HG03159 (cell line): ENCODE measurements around the gene NCOA1.

Source experiments
- ATAC-seq: cut with Tn5 transposase; IDR thresholded peaks from one replicate; pipeline ENCODE4 v1.9.1; 2021; ENCODE audit warnings: mild to moderate bottlenecking, moderate library complexity; ENCODE audit not compliant: unreplicated experiment

The NCOA1 gene

DNA sequence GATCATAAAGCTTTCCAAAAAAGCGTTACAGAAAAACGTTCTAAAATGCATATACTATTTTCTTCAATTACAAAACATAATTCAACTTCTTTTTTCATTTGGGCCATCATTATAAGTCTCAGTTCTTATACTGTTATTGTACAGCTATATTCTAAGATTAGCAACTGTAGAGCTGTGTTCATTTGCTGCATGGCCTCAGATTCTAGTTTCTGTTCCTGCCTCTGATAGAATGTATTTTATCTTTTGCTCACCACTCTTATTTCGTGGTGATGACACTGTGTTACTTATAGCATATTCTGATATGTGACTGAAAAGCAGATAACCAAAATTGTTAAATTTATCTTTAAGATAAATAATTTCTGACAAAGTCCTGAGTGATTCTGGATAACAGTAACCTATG is 234.9 kb downstream of the NCOA1 start:
- no peak for ATAC-seq

DNA sequence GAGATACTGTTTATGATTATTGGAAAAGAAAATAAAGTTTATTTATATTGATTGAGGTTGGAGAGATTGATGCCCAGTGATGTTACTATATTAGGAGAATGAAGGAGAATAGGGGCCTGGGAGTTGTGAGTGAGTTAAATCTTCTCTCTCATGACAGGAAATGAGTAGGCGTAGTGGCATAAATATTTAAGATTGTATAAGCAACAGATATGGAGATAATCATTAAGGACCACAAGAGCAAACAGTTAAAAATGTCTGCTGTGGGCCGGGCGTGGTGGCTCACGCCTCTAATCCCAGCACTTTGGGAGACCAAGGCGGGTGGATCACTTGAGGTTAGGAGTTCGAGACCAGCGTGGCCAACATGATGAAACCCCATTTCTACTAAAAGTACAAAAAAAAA is 239.4 kb downstream of the NCOA1 start:
- ATAC-seq = no peak

DNA sequence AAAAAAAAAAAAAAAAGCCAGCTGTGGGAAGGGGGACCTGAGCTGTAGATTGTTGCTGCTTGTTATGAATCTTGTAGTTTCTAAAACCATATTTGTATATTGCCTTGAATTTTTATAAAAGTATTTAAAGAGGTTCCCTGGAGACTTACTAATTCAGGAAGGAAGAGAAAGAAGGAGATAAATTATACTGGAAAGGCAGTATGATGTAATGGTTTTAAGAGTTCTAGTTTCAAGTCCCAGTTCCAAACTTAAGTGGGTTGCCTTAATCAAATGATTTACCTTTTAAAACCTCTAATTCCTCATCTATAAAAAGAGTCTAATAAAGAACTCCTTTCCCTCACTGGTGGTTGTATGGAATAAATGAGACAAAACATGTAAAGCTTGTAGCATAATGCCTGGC is 240.0 kb downstream of the NCOA1 start:
- ATAC-seq = no peak

GRCh38 chr2:24731923-24732322 is 240.9 kb downstream of the NCOA1 start:
- ATAC-seq = no peak

GRCh38 chr2:24734741-24735140 is 243.7 kb downstream of the NCOA1 start:
- ATAC-seq = no peak

- ATAC-seq = no peak
Observed at GRCh38 chr2:24739354-24740025, 248.4 kb downstream of the NCOA1 start.

- no peak for ATAC-seq
Observed at GRCh38 chr2:24740142-24740541, 249.1 kb downstream of the NCOA1 start.

- no peak for ATAC-seq
Observed at GRCh38 chr2:24742730-24743129, 251.7 kb downstream of the NCOA1 start.

GRCh38 chr2:24743924-24744323 is 252.9 kb downstream of the NCOA1 start:
- no peak for ATAC-seq

DNA sequence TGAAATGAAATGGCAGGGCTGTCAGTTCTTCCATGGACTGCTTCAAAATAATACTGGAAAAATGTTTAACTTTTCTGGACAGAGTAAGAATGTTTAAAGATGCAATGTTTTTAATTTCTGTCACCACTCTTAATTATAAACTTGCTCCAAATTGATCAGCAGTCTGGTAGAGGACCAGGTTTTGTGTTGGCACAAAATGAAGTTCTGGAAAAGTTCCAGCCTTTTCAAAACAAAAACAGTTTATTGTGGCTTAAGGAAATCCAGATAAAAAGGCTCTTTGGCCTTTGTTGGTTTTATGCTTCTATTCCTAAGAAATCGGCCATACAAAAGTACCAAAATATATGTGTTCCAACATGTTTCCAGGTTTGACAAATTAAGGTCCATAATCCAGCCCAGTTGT is 253.3 kb downstream of the NCOA1 start:
- no peak for ATAC-seq

- ATAC-seq = no peak
Observed at GRCh38 chr2:24745825-24746224, 254.8 kb downstream of the NCOA1 start.

DNA sequence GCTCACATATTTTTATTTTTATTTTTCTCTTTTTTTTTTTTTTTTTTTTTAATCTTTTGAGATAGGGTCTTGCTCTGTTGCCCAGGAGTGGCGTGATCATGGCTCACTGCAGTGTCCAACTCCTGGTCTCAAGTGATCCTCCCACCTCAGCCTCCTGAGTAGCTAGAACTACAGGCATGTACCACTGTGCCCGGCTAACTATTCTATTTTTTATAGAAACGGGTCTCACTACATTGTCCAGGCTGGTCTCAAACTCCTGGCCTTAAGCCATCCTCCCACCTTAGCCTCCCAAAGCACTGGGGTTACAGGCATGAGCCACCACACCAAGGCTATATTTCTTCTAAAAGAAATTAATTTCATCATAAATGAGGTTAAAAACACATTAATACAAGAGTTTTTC is 256.2 kb downstream of the NCOA1 start:
- ATAC-seq = no peak

- ATAC-seq = no peak
Observed at GRCh38 chr2:24749069-24749691, 258.1 kb downstream of the NCOA1 start.

DNA sequence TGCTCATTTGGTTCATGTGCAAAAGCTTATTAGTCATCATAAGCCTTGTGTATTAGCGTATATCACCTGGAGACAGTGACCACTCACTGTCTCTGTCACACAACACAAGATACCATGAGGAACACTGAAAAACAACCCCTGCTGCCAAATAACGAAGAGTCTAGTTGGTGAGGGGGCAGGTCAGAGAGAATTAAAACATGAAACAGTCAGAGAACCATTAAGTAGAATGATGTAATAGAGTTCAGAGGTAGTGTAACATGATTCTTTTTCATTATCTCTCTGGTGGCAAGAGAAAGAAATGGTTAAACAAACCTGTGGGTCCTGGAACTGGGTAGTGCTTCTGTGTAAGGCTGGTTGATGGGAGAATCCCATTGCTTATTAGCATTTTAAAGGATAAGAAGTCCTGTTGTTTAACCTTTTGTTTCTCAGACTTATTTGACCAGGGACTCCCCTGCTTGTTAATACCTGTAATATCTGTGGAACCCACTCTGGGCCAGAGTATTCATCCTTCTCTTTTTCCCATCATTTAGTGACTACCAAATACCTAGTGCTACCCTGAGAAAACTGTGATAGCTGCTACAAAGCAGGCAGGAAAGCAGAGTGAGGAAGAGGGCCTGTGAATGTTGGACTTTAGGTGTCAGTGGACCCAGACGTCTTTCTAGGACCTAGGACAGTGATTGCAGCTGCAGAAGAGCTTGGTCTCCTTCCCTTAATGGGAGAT is 264.1 kb downstream of the NCOA1 start:
- ATAC-seq = no peak

GRCh38 chr2:24756789-24757188 is 265.7 kb downstream of the NCOA1 start:
- ATAC-seq = no peak

GRCh38 chr2:24761866-24762265 is 270.8 kb downstream of the NCOA1 start:
- no peak for ATAC-seq

- no peak for ATAC-seq
Observed at GRCh38 chr2:24762518-24762917, 271.5 kb downstream of the NCOA1 start.

GRCh38 chr2:24763843-24764242 is 272.8 kb downstream of the NCOA1 start:
- ATAC-seq = no peak

DNA sequence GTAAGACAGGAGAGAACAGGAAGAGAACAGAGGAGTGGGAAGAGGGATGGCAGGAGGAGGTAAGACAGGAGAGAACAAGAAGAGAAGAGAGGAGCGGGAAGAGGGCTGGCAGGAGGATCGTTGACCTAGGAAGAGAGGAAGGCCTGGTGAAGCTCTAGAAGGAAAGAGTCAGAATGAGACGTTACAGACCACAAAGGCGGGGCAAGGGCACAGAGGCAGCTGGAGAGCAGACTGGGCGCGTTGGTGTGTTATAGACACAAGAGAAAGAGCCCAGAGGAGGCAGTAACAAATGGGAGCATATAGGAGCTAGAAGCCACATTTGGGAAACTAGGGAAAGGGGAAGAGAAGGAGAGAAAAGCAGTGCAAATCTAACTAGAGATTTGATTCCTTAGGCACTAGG is 275.6 kb downstream of the NCOA1 start:
- ATAC-seq = no peak

DNA sequence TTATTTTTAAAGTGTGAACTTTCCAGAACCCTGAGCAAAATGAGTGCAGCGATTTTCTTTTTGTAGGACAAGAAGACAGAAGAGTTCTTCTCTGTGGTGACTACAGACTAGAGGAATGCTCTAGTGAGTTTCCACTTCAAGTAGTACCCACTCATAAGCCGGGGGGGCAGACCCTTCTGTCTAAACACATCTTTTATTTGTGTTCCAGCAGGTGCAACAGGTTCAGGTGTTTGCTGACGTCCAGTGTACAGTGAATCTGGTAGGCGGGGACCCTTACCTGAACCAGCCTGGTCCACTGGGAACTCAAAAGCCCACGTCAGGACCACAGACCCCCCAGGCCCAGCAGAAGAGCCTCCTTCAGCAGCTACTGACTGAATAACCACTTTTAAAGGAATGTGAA is 277.0 kb downstream of the NCOA1 start:
- ATAC-seq = no peak

GRCh38 chr2:24768601-24769000 is 277.5 kb downstream of the NCOA1 start:
- ATAC-seq = no peak

DNA sequence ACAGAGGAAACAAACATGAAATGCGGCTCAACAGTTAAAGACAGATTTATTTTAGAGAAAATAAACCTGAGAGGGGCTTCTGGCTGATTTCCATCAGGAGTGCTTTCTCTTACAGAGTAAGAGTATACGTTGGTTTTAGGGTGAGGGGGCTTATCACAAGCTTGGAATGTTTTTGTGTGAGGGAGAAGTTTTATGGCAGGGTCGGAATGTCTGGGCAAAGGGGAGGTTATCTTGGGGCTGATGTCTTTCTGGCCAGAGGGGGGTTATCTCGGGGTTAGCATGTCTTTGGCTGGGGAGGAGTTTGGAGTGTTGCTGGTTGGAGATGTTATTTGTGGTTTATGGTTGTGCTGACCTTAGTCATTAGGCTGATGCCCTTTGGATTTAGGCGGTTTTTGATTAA is 280.0 kb downstream of the NCOA1 start:
- no peak for ATAC-seq
